Nephron (organoid): ENCODE measurements around the gene CFAP69.
"Not testable (repeated sequence)": the region's sequence is repeated elsewhere in the genome, so short reads cannot be mapped to it uniquely, and the experiment has no call there.

Source experiments
- H3K27ac Mint-ChIP-seq, 3 experiments: 2 replicates each; pipeline ENCODE4 v1.8.0; 2020; ENCODE audit warnings: mixed read lengths in 3 of 3, mild to moderate bottlenecking in 2 of 3, moderate library complexity in 1 of 3
- H3K27me3 Mint-ChIP-seq: 2 replicates; pipeline ENCODE4 v1.8.0; 2021; ENCODE audit warnings: low read depth, mild to moderate bottlenecking, moderate library complexity, mixed read lengths
- H3K36me3 Mint-ChIP-seq: 2 replicates; pipeline ENCODE4 v1.8.0; 2020; ENCODE audit warnings: low read depth, mixed read lengths
- H3K4me1 Mint-ChIP-seq: 2 replicates; pipeline ENCODE4 v1.8.0; 2020; ENCODE audit warnings: mixed read lengths
- H3K4me3 Mint-ChIP-seq, 3 experiments: 2 replicates each; pipeline ENCODE4 v1.8.0; 2020; ENCODE audit warnings: mild to moderate bottlenecking in 3 of 3, mixed read lengths in 3 of 3, moderate library complexity in 2 of 3
- H3K9me3 Mint-ChIP-seq: 2 replicates; pipeline ENCODE4 v1.8.0; 2020; ENCODE audit warnings: mixed read lengths
- TF ChIP-seq, protein P1 (sequence below), 3 experiments: fragments of 200-600 bp; sonication (generic); IDR thresholded peaks; one replicate each; pipeline ENCODE4 v1.5.0; 2021; ENCODE audit warnings: antibody characterized with exemption in 3 of 3; ENCODE audit not compliant: unreplicated experiment in 3 of 3

CFAP69 gene

DNA sequence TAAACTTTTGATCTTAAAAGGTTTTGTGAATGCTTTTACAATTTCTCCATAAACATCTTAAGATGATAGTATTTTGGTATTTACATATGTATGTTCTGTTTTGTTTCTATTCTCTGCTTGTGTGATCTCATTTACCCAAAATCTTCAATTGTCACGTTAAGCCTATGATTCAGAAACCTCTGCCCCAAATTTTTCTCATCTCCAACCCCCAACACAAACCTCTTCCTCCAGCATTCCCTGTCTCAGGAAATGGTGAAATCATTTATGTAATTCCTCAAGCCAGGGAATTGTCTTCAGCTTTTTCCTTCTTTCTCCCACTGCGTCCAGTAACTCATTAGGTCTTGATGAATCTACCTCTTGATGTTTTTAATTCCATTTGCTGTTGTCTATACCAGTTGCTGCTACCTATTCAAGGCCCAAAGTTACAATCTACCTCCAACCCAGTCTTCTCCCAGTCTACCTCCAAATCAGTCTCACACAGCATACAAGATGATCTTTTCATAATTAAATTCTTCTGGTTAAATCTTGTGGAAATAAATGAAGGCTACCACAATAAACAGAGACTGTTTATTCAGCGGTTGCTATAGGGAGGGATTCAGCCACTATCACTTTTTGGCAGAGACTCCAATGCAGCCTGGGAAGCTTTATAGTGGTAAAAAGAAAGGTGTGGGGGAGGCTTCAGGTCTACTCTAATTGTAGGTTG, 5.8 kb downstream of the CFAP69 start:
- Mint-ChIP-seq H3K9me3 (no peaks in the 10 kb centered on the region), H3K36me3 (peaks cover 4% of the 10 kb centered on the region), H3K4me3 (peak overlapping the region in 1 of 3 experiments; percentile 2), H3K27ac (no peak overlapping the region), H3K27me3 (peaks cover 17% of the 10 kb centered on the region), H3K4me1 (peaks cover 7% of the 10 kb centered on the region)
- TF ChIP-seq, protein P1, sequence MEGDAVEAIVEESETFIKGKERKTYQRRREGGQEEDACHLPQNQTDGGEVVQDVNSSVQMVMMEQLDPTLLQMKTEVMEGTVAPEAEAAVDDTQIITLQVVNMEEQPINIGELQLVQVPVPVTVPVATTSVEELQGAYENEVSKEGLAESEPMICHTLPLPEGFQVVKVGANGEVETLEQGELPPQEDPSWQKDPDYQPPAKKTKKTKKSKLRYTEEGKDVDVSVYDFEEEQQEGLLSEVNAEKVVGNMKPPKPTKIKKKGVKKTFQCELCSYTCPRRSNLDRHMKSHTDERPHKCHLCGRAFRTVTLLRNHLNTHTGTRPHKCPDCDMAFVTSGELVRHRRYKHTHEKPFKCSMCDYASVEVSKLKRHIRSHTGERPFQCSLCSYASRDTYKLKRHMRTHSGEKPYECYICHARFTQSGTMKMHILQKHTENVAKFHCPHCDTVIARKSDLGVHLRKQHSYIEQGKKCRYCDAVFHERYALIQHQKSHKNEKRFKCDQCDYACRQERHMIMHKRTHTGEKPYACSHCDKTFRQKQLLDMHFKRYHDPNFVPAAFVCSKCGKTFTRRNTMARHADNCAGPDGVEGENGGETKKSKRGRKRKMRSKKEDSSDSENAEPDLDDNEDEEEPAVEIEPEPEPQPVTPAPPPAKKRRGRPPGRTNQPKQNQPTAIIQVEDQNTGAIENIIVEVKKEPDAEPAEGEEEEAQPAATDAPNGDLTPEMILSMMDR (IDR thresholded peaks at IDR 0.05; ENCODE audit: unreplicated experiment in 3 of 3), result no peak

DNA sequence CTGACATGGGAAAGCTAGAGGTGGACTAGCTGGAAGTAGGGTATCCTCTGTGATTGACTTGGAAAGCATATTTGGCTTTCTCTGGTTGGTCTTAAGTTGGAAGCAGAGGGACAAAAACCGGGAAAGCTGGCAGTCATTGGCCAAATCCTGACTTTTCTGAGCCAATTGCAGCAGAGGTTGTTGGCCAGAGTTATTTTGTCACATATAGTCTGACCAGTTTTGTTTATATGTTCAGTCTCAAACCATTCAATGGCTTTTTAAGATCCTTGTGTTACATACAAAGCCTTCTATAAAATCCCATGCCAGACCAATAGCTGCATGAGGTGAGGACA, 6.3 kb downstream of the CFAP69 start:
- H3K4me3 Mint-ChIP-seq, result no peak overlapping the region
- peaks cover 12% of the 10 kb centered on the region for H3K27me3 Mint-ChIP-seq
- no peaks in the 10 kb centered on the region for H3K9me3 Mint-ChIP-seq
- H3K36me3 Mint-ChIP-seq, result peaks cover 7% of the 10 kb centered on the region
- TF ChIP-seq, protein P1 (IDR thresholded peaks at IDR 0.05; ENCODE audit: unreplicated experiment in 3 of 3), result no peak
- H3K4me1 Mint-ChIP-seq, result peaks cover 2% of the 10 kb centered on the region
- no peak overlapping the region for H3K27ac Mint-ChIP-seq

DNA sequence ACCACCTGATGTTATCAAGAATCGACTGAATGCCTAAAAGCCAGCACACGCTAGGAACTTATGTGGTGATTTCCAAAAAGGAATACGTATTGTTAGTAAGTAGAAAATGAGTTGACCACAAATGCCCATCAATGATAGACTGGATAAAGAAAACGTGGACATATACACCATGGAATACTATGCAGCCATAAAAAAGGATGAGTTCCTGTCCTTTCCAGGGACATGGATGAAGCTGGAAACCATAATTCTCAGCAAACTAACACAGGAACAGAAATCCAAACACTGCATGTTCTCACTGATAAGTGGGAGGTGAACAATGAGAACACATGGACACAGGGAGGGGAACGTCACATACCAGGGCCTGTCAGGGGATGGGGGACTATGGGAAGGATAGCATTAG, 11.0 kb downstream of the CFAP69 start:
- not testable (repeated sequence) for H3K27ac Mint-ChIP-seq, H3K27me3 Mint-ChIP-seq, H3K4me3 Mint-ChIP-seq, H3K36me3 Mint-ChIP-seq, H3K4me1 Mint-ChIP-seq, H3K9me3 Mint-ChIP-seq

DNA sequence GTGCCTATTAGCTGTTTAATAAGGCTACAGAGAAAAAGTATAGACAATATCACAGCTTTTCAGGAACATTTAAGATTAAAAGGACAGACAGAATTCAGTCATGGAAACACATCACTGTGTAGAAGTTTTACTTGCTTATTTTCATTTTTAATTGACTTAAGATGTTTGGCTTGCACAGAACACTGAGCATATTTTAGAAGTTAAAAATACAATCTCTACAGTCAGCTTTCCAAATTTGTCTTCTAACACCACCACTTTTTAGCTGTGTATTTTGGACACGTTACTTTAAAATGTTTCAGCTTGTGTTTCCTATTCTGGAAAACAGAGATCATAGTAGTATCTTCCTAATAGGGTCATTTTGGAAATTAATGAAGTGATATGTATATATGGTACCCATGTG, 11.8 kb downstream of the CFAP69 start:
- no peaks in the 10 kb centered on the region for H3K9me3 Mint-ChIP-seq
- no peak overlapping the region for H3K4me3 Mint-ChIP-seq
- peaks cover 7% of the 10 kb centered on the region for H3K36me3 Mint-ChIP-seq
- TF ChIP-seq, protein P1 (IDR thresholded peaks at IDR 0.05; ENCODE audit: unreplicated experiment in 3 of 3), result no peak
- no peak overlapping the region for H3K27ac Mint-ChIP-seq
- no peaks in the 10 kb centered on the region for H3K4me1 Mint-ChIP-seq
- peaks cover 3% of the 10 kb centered on the region for H3K27me3 Mint-ChIP-seq

DNA sequence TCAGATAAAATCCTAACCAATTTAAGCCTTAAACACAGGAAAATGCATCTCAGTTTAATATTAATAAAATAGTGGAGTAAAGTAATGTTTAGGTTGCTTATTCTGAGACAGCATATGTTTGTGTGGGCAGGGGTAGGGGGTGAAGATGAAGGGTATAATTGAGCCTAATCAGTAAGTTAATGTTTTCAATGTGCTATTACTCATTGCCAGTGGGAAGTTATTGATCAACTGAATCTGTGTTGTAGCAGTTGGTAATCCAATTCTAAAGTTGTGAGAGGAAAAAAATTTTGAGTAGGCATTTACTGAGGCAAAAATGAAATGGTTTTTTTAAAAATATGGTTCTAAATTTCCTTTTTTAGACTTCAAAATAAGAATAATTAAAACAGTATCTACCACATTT, 16.5 kb downstream of the CFAP69 start:
- Mint-ChIP-seq H3K4me1 (no peaks in the 10 kb centered on the region), H3K27ac (peak overlapping the region in 2 of 3 experiments; percentile 26 to 83), H3K9me3 (no peaks in the 10 kb centered on the region), H3K27me3 (peaks cover 3% of the 10 kb centered on the region), H3K4me3 (no peak overlapping the region), H3K36me3 (no peaks in the 10 kb centered on the region)
- TF ChIP-seq, protein P1 (IDR thresholded peaks at IDR 0.05; ENCODE audit: unreplicated experiment in 3 of 3), result no peak

DNA sequence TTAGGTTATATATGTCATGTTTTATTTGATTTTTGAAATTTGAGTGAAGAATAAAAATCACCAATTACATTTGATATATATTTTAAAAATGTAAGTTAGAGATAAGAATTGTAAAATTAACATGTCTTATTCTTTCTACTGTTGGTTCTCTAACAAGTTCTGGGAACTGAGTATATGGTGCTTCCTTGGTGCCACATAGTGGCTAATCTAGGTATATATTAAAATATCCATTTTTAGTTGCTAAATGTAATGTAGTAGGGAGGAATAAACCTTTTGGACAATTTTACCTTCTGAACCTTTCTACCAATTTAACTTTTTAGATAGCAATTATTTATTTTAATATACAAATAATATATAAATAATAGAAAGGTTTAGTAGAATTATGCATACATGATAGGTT, 17.5 kb downstream of the CFAP69 start:
- H3K4me1 Mint-ChIP-seq, result no peaks in the 10 kb centered on the region
- peaks cover 3% of the 10 kb centered on the region for H3K27me3 Mint-ChIP-seq
- H3K27ac Mint-ChIP-seq, result no peak overlapping the region
- TF ChIP-seq, protein P1 (IDR thresholded peaks at IDR 0.05; ENCODE audit: unreplicated experiment in 3 of 3), result peak; percentile 52 to 75 (median 56)
- no peaks in the 10 kb centered on the region for H3K9me3 Mint-ChIP-seq
- no peak overlapping the region for H3K4me3 Mint-ChIP-seq
- no peaks in the 10 kb centered on the region for H3K36me3 Mint-ChIP-seq
